Measurements from ENCODE around the gene RHOBTB1. TPM values are rescaled to one million over a fixed set of nuclear protein-coding genes. Genes with fewer than 3 reads are reported as not detected.

The RHOBTB1 gene
- total and polyA plus RNA-seq, 2 donors (not counting 1 experiment from before 2014, with no cell fraction given) = 19.8 to 42.6 TPM

- no peak overlapping the region for H3K9ac ChIP-seq (ENCODE audit: insufficient read depth, low read length)
- DNase-seq (ENCODE audit: low read depth in 2 of 2) = peak in 1 of 2 donors; percentile 55
These were observed 47.2 kb downstream of the RHOBTB1 start for GRCh38 chr10:60896810-60897209.

DNA sequence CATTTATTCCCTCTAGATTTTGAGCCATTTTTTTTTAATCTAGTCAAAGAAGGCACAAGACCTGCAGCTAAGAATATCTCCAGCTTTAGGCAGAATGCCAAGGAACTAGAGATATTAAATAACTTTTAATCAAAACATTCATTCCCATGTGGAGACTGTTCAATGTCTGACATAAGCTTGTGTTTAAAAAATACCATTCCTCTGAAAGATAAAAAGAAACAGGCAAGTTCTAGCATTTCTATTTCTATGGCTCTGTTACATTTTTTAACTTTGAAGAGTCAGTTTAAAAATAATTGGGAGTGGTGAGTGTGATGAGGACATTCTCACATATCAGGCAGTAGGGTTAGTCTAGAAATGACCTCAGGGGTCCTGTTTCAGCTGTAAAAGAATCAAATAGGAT, 48.0 kb downstream of the RHOBTB1 start:
- H3K4me2 ChIP-seq (ENCODE audit: extremely low read depth, insufficient read depth, low read length) = no peak overlapping the region
- TF ChIP-seq CTCF (conservative IDR thresholded peaks at IDR 0.05 in 1 of 2, IDR thresholded peaks at IDR 0.05 in 1 of 2; ENCODE audit: low read depth in 1 of 2, low read length in 2 of 2) (no peak), EZH2 (IDR thresholded peaks at IDR 0.05; ENCODE audit: low read length, missing control alignments) (no peak)
- DNase-seq (ENCODE audit: low read depth in 2 of 2) = peak; percentile 44 to 71
- H3K9ac ChIP-seq (ENCODE audit: insufficient read depth, low read length) = no peak overlapping the region
- H3K36me3 ChIP-seq (ENCODE audit: control insufficient read depth, insufficient read depth, low read length) = no peaks in the 10 kb centered on the region
- no peak overlapping the region for H3K4me3 ChIP-seq (replicated peaks in 1 of 4; ENCODE audit: control extremely low read depth in 1 of 4, insufficient read depth in 1 of 4, low read depth in 3 of 4, low read length in 4 of 4)
- no peaks in the 10 kb centered on the region for H3K27me3 ChIP-seq (ENCODE audit: control insufficient read depth, insufficient read depth, low read length)
- H3K79me2 ChIP-seq (ENCODE audit: control insufficient read depth, insufficient read depth, low read length) = no peaks in the 10 kb centered on the region
- no peak overlapping the region for H2AFZ ChIP-seq (ENCODE audit: low read length)
- H3K27ac ChIP-seq (ENCODE audit: insufficient read depth, low read length) = no peak overlapping the region
- no peaks in the 10 kb centered on the region for H3K9me3 ChIP-seq (ENCODE audit: control insufficient read depth, insufficient read depth, low read depth, low read length)
- no peaks in the 10 kb centered on the region for H4K20me1 ChIP-seq (ENCODE audit: control insufficient read depth, extremely low read depth, insufficient read depth, low read length)
- H3K4me1 ChIP-seq (ENCODE audit: control insufficient read depth, extremely low read depth, insufficient read depth, low read length) = peaks cover 6% of the 10 kb centered on the region

More at GRCh38 chr10:60896810-60897209, 47.2 kb downstream of the RHOBTB1 start:
- Histone ChIP-seq H3K79me2 (ENCODE audit: control insufficient read depth, insufficient read depth, low read length) (no peaks in the 10 kb centered on the region), H3K27ac (ENCODE audit: insufficient read depth, low read length) (no peak overlapping the region), H3K27me3 (ENCODE audit: control insufficient read depth, insufficient read depth, low read length) (no peaks in the 10 kb centered on the region), H3K4me1 (ENCODE audit: control insufficient read depth, extremely low read depth, insufficient read depth, low read length) (peaks cover 6% of the 10 kb centered on the region), H3K9me3 (ENCODE audit: control insufficient read depth, insufficient read depth, low read depth, low read length) (no peaks in the 10 kb centered on the region), H4K20me1 (ENCODE audit: control insufficient read depth, extremely low read depth, insufficient read depth, low read length) (no peaks in the 10 kb centered on the region), H2AFZ (ENCODE audit: low read length) (no peak overlapping the region), H3K4me3 (replicated peaks in 1 of 4; ENCODE audit: control extremely low read depth in 1 of 4, insufficient read depth in 1 of 4, low read depth in 3 of 4, low read length in 4 of 4) (no peak overlapping the region), H3K4me2 (ENCODE audit: extremely low read depth, insufficient read depth, low read length) (no peak overlapping the region), H3K36me3 (ENCODE audit: control insufficient read depth, insufficient read depth, low read length) (no peaks in the 10 kb centered on the region)
- TF ChIP-seq EZH2 (IDR thresholded peaks at IDR 0.05; ENCODE audit: low read length, missing control alignments) (no peak), CTCF (conservative IDR thresholded peaks at IDR 0.05 in 1 of 2, IDR thresholded peaks at IDR 0.05 in 1 of 2; ENCODE audit: low read depth in 1 of 2, low read length in 2 of 2) (no peak)

- DNase-seq (ENCODE audit: low read depth in 2 of 2) = no peak
- Histone ChIP-seq H3K4me2 (ENCODE audit: extremely low read depth, insufficient read depth, low read length) (no peak overlapping the region), H3K9ac (ENCODE audit: insufficient read depth, low read length) (no peak overlapping the region), H3K9me3 (ENCODE audit: control insufficient read depth, insufficient read depth, low read depth, low read length) (no peaks in the 10 kb centered on the region), H3K36me3 (ENCODE audit: control insufficient read depth, insufficient read depth, low read length) (no peaks in the 10 kb centered on the region), H4K20me1 (ENCODE audit: control insufficient read depth, extremely low read depth, insufficient read depth, low read length) (no peaks in the 10 kb centered on the region), H3K4me3 (replicated peaks in 1 of 4; ENCODE audit: control extremely low read depth in 1 of 4, insufficient read depth in 1 of 4, low read depth in 3 of 4, low read length in 4 of 4) (no peak overlapping the region), H3K27ac (ENCODE audit: insufficient read depth, low read length) (no peak overlapping the region), H3K4me1 (ENCODE audit: control insufficient read depth, extremely low read depth, insufficient read depth, low read length) (peaks cover 6% of the 10 kb centered on the region), H3K27me3 (ENCODE audit: control insufficient read depth, insufficient read depth, low read length) (no peaks in the 10 kb centered on the region), H3K79me2 (ENCODE audit: control insufficient read depth, insufficient read depth, low read length) (no peaks in the 10 kb centered on the region), H2AFZ (ENCODE audit: low read length) (no peak overlapping the region)
- TF ChIP-seq EZH2 (IDR thresholded peaks at IDR 0.05; ENCODE audit: low read length, missing control alignments) (no peak), CTCF (conservative IDR thresholded peaks at IDR 0.05 in 1 of 2, IDR thresholded peaks at IDR 0.05 in 1 of 2; ENCODE audit: low read depth in 1 of 2, low read length in 2 of 2) (no peak)
These were observed 49.2 kb downstream of the RHOBTB1 start for GRCh38 chr10:60894786-60895185.
